Skeletal muscle satellite cell (primary cell): ENCODE results near the gene KAT6B.

Experiments used
- H3K27me3 ChIP-seq: 2 replicates; pipeline ENCODE4 v1.7.0; 2013; ENCODE audit warnings: low read length; ENCODE audit not compliant: control insufficient read depth, insufficient read depth
- H3K36me3 ChIP-seq: 2 replicates; pipeline ENCODE4 v1.7.0; 2013; ENCODE audit warnings: mild to moderate bottlenecking, control low read depth, low read length; ENCODE audit not compliant: insufficient read depth
- H3K4me1 ChIP-seq: 2 replicates; pipeline ENCODE4 v1.7.0; 2013; ENCODE audit warnings: low read length; ENCODE audit not compliant: control insufficient read depth, insufficient read depth
- H3K4me2 ChIP-seq: 2 replicates; pipeline ENCODE4 v1.7.0; 2013; ENCODE audit warnings: mild to moderate bottlenecking, low read length
- H3K4me3 ChIP-seq: 2 replicates; pipeline ENCODE4 v1.7.0; 2013; ENCODE audit warnings: low read length
- H3K9ac ChIP-seq: 2 replicates; pipeline ENCODE4 v1.7.0; 2013; ENCODE audit warnings: mild to moderate bottlenecking, low read depth, low read length, moderate library complexity
- H3K9me3 ChIP-seq: replicated peaks from 2 replicates; pipeline ENCODE4 v1.7.0; 2013; ENCODE audit warnings: mild to moderate bottlenecking, control low read depth, low read length

Gene KAT6B

DNA sequence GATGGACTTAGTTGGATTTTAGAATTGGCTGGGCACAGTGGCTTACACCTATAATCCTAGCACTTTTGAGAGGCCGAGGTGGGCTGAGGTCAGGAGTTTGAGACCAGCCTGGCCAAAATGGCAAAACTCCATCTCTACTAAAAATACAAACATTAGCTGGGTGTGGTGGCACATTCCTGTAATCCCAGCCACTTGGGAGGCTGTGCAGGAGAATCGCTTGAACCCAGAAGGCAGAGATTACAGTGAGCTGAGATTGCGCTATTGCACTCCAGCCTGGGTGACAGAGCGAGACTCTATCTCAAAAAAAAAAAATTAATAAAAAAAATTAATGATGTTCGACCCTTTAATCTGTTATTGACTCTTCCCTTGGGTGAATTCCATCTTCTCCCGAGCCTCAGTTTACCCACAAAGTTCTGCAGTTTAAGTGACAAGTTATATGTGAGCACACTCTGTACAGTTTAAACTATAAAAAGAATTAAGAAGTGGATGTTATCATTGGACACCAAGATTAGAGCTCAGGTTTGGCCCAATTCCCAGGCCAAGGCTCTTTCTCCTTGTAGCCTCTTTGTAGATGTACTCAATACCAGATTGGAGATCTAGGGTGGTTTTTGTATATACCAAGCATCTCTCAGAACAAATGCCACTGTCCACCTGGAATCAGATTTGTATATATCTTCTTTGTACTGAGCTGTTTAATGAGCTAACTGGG, 15.0 kb downstream of the KAT6B start:
- H3K9ac ChIP-seq, result no peak overlapping the region
- peaks cover 3% of the 10 kb centered on the region for H3K4me1 ChIP-seq

DNA sequence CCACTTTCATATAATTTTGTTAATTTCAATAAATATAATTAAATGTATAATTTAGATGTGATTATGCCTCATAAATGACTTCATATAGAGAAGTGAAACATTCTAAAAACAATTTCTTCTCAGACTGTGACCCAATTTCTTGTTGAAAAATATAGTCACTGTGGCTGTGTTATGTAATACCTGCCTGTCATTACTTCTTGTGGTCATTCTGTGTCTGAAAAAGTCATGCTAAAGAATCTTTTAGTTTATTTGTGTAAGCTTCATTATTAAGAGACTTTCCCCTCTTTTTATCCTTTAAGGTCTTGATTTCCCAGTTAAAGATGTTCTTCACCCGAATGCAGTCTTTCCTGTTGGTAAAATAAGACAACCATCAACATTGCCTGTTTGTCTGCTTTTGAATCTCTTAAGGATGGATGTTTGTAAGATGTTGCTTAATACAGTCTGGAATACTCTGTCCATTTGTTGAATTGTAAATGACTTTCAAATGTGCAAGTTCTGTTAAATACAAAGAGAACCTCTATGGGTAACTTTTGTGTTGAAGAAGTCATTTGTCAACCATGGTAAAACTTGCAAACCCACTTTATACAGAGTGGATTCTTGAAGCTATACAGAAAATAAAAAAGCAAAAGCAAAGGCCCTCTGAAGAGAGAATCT, 16.0 kb downstream of the KAT6B start:
- peaks cover 10% of the 10 kb centered on the region for H3K36me3 ChIP-seq

More for the DNA sequence above, 15.0 kb downstream of the KAT6B start:
- Histone ChIP-seq H3K27me3 (no peaks in the 10 kb centered on the region), H3K36me3 (peaks cover 10% of the 10 kb centered on the region), H3K4me3 (no peak overlapping the region), H3K9me3 (no peaks in the 10 kb centered on the region), H3K4me2 (no peak overlapping the region)

DNA sequence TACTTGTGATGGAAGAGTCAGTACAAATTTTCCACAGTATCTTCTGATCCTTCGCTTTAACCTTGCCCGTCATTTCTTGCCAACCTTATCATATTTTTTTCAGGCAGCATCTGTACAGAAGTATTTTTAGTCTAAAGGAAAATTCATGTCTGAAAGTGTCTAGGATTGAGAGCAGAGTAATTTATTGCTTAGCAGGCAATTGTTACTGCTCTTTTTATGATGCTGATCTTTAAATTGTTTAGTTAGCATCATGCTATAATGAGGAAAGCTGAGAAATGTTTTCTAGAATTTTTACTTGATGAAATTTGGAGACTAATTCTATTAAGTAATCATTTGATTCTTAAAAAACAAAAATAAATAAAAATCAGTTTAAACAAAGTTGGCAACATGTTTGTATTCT, 20.6 kb downstream of the KAT6B start:
- no peaks in the 10 kb centered on the region for H3K27me3 ChIP-seq
- H3K9ac ChIP-seq, result no peak overlapping the region
- no peak overlapping the region for H3K4me2 ChIP-seq
- H3K4me1 ChIP-seq, result peaks cover 3% of the 10 kb centered on the region
- no peak overlapping the region for H3K4me3 ChIP-seq
- no peaks in the 10 kb centered on the region for H3K9me3 ChIP-seq
- peaks cover 10% of the 10 kb centered on the region for H3K36me3 ChIP-seq

More for the DNA sequence above, 16.0 kb downstream of the KAT6B start:
- Histone ChIP-seq H3K4me1 (peaks cover 3% of the 10 kb centered on the region), H3K4me2 (no peak overlapping the region), H3K4me3 (no peak overlapping the region), H3K27me3 (no peaks in the 10 kb centered on the region), H3K9ac (no peak overlapping the region), H3K9me3 (no peaks in the 10 kb centered on the region)

DNA sequence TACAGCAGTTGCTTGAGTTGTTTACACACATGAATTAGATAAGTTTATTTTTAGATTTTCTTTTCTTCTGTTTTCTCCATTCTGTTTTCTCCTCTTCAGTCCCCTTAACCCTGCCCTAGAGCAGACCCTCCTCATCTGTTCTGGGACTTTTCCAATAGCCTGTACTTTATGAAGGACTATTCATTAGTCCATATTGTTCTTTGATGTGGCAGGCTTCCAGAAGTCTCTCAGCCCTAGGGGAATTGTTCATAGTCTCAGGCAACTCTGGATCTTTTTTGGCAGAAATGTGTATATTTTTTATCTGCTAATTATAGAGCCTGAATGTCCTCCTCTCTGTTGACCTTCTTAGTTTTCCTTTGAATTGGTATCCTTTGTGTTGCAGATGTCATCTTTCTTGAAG, 25.4 kb downstream of the KAT6B start:
- no peaks in the 10 kb centered on the region for H3K9me3 ChIP-seq
- no peaks in the 10 kb centered on the region for H3K4me1 ChIP-seq
- no peak overlapping the region for H3K9ac ChIP-seq
- no peak overlapping the region for H3K4me2 ChIP-seq
- H3K4me3 ChIP-seq, result no peak overlapping the region
- no peaks in the 10 kb centered on the region for H3K27me3 ChIP-seq
- H3K36me3 ChIP-seq, result no peaks in the 10 kb centered on the region

DNA sequence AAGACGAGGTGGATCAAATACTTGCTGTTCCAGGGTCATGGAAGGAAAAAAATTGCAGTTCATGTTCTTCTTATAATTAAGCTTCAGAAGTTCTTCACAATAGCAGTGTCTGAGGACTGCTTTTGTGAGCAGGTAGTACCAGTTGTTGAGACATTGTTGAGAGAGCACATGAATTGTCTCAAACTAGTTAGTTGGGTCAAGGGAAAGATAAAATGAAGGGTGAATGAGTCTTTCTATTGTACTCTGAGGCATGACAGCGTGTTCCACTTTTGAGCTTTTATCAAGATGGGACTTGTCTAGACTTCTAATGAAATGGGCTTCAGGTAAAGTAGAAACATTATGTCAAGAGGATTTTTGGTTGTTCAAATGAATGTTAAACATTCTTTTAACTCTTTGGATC, 26.0 kb downstream of the KAT6B start:
- H3K9me3 ChIP-seq, result no peaks in the 10 kb centered on the region
- H3K4me1 ChIP-seq, result no peaks in the 10 kb centered on the region
- H3K36me3 ChIP-seq, result no peaks in the 10 kb centered on the region
- no peak overlapping the region for H3K9ac ChIP-seq
- H3K4me2 ChIP-seq, result no peak overlapping the region
- H3K27me3 ChIP-seq, result no peaks in the 10 kb centered on the region
- no peak overlapping the region for H3K4me3 ChIP-seq

DNA sequence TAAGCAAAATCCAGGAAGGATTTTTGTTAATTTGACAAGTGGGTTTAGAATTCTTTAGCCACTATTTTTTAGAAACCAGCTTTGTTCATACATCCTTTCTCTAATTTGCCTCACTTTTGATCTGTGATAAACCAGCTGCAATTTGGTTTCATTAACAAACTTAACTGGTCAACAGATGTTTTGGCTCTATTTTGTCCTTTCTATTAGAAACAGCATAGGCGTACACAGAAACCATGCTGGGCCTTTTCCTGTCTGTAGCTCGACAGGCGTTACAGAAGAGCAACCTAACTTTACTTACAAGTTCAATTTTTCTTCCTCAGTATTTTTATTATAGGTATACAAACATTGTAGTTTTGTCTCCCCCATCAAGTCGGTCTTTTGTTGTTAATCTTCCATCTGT, 28.2 kb downstream of the KAT6B start:
- no peaks in the 10 kb centered on the region for H3K36me3 ChIP-seq
- no peak overlapping the region for H3K4me3 ChIP-seq
- H3K9me3 ChIP-seq, result no peaks in the 10 kb centered on the region
- no peaks in the 10 kb centered on the region for H3K27me3 ChIP-seq
- H3K4me1 ChIP-seq, result no peaks in the 10 kb centered on the region
- H3K4me2 ChIP-seq, result no peak overlapping the region
- no peak overlapping the region for H3K9ac ChIP-seq

DNA sequence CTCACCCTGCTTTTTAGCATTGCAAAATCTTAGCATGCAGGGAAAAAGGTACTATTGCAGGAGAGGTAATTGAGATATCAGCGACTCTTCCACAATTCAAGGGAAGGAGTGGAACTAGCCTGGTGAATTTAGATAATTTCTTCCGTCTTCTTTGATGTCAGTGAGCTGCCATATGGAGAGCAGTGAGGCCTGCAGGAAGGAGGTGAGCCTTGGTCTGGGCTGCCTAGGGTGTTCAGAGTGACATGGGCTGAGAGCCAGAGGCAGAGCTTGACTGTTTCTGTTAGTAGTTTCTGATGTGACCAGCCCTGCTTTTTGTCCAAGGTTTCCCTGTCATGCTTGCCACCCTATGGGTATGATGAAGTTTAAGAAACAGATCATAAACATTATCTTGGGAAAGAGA, 28.6 kb downstream of the KAT6B start:
- Histone ChIP-seq H3K27me3 (no peaks in the 10 kb centered on the region), H3K9ac (no peak overlapping the region), H3K4me3 (no peak overlapping the region), H3K4me2 (no peak overlapping the region), H3K36me3 (no peaks in the 10 kb centered on the region), H3K9me3 (no peaks in the 10 kb centered on the region), H3K4me1 (no peaks in the 10 kb centered on the region)

DNA sequence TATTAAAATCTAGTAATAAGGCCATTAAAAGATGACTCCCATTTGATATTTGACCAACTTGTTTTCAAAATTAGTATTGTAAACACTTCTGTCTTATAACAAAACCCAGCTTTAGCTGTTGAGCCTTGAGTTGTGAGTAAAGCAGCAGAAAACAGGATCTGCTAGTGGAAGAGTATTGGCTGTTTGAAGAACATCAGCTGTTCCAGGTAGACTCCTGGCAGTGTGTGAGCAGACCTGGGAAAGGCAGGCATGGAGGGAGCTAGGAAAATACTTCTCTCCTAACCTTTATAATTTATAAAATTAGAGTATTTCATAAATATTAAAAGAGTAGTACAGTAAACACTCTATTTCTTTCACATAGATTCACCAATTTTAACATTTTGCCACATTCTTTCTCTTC, 29.0 kb downstream of the KAT6B start:
- no peak overlapping the region for H3K4me2 ChIP-seq

DNA sequence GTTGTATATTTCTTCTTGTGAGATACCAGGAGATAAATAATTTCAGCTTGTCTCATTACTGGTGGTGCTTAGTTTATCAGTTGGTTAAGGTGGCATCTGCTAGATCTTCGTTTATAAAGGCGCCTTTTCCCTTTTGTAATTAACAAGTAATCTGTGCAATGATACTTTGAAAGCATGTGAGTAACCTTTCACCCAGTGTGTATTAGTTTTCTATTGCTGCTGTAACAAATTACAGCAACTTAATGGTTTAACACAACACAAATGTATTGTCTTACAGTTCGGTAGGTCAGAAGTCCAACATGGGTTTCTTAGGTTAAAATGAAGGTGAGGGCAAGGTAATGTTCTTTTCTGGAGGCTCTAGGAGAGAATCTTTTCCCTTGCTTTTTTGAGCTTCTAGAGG, 30.5 kb downstream of the KAT6B start:
- no peaks in the 10 kb centered on the region for H3K36me3 ChIP-seq
- no peak overlapping the region for H3K4me2 ChIP-seq
- H3K27me3 ChIP-seq, result no peaks in the 10 kb centered on the region
- no peaks in the 10 kb centered on the region for H3K4me1 ChIP-seq
- no peak overlapping the region for H3K9ac ChIP-seq
- H3K4me3 ChIP-seq, result no peak overlapping the region
- no peaks in the 10 kb centered on the region for H3K9me3 ChIP-seq

More for the DNA sequence above, 29.0 kb downstream of the KAT6B start:
- H3K27me3 ChIP-seq, result no peaks in the 10 kb centered on the region
- no peaks in the 10 kb centered on the region for H3K36me3 ChIP-seq
- H3K4me3 ChIP-seq, result no peak overlapping the region
- H3K9me3 ChIP-seq, result no peaks in the 10 kb centered on the region
- no peaks in the 10 kb centered on the region for H3K4me1 ChIP-seq
- no peak overlapping the region for H3K9ac ChIP-seq

DNA sequence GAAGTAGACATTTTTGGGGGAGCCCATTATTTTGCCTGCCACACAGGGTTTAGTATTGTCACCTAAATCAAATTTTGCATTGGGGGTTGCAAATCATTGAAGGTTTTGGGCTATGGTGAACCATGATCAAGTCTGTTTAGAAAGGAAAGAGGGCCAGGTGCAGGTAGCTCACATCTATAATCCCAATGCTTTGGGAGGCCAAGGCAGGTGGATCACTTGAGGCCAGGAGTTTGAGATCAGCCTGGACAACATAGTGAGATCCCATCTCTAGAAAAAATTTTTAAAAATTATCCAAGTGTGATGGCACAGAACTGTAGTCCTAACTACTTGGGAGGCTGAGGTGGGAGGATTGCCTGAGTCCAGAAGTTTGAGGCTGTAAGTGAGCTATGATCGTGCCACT, 31.2 kb downstream of the KAT6B start:
- Histone ChIP-seq H3K9me3 (no peaks in the 10 kb centered on the region), H3K9ac (no peak overlapping the region), H3K4me1 (no peaks in the 10 kb centered on the region), H3K4me3 (no peak overlapping the region), H3K36me3 (no peaks in the 10 kb centered on the region), H3K27me3 (no peaks in the 10 kb centered on the region), H3K4me2 (no peak overlapping the region)

DNA sequence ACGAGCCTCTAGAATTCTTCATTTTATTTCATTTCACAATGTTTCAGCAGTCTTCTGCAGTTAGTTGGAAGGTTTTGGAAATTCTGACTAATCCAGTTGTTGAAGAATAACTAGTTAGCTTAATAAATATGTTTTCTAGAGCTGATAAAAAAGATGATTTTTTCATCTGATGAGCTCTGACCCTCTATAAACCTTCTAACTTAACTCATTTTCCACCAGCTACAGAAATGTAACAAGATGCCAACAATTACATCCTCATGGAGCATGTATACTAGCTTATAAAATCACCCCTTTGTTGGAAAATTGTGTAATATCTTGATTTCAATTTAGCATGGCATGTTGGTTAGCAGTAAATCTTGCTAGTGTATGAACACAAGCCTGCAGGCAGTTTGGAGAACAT, 33.1 kb downstream of the KAT6B start:
- H3K4me2 ChIP-seq, result no peak overlapping the region
- no peaks in the 10 kb centered on the region for H3K9me3 ChIP-seq
- no peak overlapping the region for H3K9ac ChIP-seq
- H3K4me1 ChIP-seq, result no peaks in the 10 kb centered on the region
- no peak overlapping the region for H3K4me3 ChIP-seq
- H3K27me3 ChIP-seq, result no peaks in the 10 kb centered on the region
- no peaks in the 10 kb centered on the region for H3K36me3 ChIP-seq

DNA sequence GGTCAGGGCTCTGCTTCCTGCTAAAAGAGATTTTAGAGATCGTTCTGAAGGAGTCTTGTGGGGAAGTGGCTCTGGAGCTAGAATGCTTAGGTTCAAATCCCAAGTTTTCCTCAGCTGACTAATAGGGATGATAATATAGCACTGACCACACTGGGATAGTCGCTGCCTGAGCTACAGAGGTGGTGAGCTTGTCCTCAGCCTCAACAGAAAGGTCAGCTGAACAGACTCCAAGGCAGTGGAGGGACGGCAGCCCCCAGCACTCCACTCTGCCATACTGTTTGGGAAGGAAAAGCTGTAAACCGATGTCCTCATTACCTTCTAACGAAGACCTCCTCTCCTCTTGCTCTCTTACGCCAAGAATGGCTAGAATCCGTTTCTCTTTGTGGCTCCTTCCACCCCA, 36.2 kb downstream of the KAT6B start:
- no peak overlapping the region for H3K4me2 ChIP-seq
- H3K4me1 ChIP-seq, result no peaks in the 10 kb centered on the region
- no peak overlapping the region for H3K4me3 ChIP-seq
- H3K27me3 ChIP-seq, result no peaks in the 10 kb centered on the region
- no peaks in the 10 kb centered on the region for H3K36me3 ChIP-seq
- no peak overlapping the region for H3K9ac ChIP-seq
- no peaks in the 10 kb centered on the region for H3K9me3 ChIP-seq
